HG02970 (cell line): Measurements from ENCODE around the gene B3GNT8.
A peak's percentile ranks its signal among the peaks of the same experiment; 100 is the strongest.
"Not testable (repeated sequence)": the region's sequence is repeated elsewhere in the genome, so short reads cannot be mapped to it uniquely, and the experiment has no call there.

Source experiments
- ATAC-seq: cut with Tn5 transposase; IDR thresholded peaks from one replicate; pipeline ENCODE4 v1.9.1; 2021; ENCODE audit warnings: mild to moderate bottlenecking, moderate library complexity, moderate number of reproducible peaks; ENCODE audit not compliant: unreplicated experiment, low FRiP score

The B3GNT8 gene

DNA sequence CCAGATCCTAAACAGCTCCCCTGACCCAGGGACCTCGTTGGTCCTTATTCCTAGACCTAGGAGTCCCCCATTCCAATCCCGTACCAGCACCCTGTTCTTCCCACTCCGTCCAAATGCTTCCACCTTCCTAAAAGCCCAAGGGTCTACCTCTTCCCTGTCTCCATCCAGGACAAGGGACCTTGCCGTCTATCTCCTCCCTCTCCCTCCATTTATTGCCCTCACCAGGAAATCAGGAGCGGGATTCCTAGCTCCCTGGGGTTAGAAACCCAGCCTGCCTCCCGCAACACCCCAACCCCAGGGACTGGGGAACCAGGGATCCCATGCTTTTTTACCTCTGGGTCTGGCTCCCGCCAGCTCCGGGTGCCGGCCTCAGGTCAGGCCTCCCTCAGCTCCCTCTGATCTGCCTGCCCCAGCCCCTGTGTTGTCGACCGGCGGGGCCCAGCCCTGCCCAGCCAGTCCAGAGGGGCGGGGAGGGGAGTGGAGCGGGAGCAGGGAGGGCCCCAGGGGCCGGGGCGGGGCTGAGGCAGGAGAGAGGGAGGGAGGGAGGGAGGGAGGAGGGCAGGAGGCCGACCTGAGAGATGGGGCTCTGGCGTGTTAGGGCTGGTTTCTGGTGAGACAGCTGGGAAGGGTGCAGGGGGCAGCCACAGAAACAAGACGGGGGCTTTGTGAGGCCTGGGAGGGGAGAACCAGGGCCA is at the start of gene B3GNT8:
Gene B3GNT8, minus strand, starts transcription at position 423 of the 695 bp plus-strand sequence. CDS start 596 bp downstream, outside the sequence.
- ATAC-seq = no peak

DNA sequence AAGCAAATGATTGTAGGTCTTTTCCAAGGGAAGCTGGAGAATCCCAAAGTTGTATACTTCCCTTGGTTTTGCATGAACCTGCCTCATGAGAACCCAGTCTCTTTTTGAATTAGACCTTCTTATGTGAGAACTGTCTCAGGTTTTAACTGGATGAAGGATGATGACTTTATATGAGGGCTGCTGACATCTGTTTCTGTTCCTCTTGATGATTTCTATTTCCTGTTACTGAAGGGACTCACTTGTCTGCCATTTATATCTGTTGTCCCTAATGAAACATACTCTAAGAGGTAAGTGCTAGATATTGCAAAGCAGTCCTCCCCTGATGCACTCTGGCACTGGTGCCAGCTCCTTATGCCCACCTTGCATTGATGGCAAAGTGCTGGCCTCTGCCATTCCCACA is 49.4 kb upstream of the B3GNT8 start:
- ATAC-seq = no peak

DNA sequence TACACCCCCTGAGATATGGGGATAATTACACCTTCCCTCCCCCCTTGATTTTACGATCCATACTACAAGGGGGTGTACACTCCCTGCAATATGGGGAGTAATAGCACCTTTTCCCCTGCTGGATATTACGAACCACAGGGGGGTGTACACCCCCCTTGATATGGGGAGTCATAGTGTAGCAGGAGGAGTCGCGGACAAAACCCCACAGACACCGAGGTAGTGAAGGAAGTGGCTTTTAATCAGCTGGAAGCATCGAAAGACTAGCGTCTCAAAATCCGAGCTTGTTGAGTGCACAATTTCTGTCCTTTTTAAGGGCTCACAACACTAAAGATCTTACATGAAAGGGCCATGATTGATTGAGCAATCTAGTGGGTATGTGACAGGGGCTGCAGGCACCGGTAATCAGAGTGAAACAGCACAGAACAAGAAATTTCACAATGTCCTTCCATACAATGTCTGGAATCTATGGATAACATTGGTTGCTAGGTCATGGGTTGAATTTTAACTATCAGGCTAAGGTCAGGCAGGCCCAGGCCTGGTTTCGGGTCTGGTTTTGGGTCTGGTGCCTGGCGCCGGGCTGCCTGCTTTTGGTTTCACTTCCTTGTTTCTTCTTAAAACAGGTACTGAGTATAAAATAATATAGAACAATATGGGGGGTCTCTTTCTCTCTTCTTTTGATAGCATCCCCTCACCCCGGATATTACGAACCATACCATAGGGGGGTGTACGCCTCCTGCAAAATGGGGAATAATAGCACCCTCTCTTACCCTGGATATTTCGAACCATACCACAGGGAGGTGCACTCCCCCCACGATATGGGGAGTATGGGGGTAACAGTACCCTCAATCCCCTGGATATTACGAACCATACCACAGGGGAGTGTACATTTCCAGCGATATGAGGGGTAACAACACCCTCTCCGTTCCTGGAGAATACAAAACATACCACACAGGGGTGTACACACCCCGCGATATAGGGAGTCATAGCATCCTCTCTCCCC is 36.4 kb upstream of the B3GNT8 start:
- not testable (repeated sequence) for ATAC-seq

DNA sequence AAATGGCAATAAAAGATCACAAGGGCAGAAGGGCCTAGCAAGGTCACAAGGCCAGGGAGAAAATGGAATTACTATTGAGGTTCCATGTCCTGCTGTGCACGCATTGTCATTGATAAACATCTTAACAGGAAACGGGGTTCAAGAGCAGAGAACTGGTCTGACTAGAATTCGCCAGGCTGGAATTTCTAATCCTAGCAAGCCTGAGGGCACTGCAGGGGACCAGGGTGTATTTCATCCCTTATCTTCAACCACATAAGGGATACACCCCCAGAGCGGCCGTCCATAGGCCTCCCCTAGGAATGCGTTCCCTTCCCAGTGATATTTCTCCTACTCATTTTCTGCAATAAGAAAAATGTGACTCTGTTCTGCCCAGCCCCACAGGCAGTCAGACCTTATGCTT is 35.3 kb upstream of the B3GNT8 start:
- no peak for ATAC-seq

DNA sequence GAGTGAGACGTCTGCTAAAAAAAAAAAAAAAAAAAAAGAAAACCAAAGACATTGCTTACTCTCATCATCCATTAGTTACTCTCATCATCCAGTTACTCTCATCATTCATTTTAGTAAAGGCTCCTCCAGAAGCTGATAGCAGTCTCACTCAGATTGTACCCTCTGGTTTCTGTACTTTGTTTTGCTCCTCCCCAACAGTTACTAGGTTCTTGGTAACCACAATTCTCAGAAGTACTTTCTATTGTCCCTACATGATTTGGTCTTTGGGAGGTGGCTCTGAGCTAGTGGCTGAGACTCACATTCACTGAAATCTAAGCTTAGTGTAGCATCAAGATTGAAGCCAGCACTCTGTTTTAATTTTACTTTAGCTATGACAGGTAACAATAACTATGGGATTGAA is 30.1 kb upstream of the B3GNT8 start:
- peak; percentile 71 for ATAC-seq

DNA sequence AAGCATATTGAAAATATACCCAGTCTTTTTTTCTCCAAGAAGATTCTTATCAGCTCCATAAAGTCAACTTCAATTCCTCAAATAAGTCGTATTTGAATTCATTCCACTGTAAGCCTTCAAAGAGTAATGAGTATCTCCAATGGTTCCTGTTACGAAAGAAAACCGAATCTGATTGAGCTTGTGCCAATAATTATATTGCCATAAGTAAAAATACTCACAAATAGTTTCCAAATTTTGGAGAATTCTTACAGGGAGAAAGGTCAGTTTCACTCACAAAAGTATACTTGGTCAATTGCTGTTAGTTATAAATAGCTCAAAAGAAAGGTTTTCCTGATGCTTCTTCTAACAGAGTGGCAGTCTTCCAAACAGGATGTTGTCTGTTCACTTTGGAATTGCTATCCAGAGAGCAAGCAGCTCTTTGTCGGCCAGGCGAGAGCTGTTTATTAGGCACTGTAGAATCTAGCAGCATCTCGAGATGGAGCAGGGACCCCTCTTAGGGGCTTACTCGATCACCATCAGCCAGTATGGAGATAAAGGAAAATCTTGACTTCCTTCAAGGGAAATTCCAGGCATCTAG is 29.3 kb upstream of the B3GNT8 start:
- ATAC-seq = no peak

- ATAC-seq = no peak
Measured at GRCh38 chr19:41455936-41456335, 28.8 kb upstream of the B3GNT8 start.

- no peak for ATAC-seq
Measured at GRCh38 chr19:41452584-41453275, 25.6 kb upstream of the B3GNT8 start.

GRCh38 chr19:41449865-41450178 is 22.6 kb upstream of the B3GNT8 start:
- no peak for ATAC-seq

DNA sequence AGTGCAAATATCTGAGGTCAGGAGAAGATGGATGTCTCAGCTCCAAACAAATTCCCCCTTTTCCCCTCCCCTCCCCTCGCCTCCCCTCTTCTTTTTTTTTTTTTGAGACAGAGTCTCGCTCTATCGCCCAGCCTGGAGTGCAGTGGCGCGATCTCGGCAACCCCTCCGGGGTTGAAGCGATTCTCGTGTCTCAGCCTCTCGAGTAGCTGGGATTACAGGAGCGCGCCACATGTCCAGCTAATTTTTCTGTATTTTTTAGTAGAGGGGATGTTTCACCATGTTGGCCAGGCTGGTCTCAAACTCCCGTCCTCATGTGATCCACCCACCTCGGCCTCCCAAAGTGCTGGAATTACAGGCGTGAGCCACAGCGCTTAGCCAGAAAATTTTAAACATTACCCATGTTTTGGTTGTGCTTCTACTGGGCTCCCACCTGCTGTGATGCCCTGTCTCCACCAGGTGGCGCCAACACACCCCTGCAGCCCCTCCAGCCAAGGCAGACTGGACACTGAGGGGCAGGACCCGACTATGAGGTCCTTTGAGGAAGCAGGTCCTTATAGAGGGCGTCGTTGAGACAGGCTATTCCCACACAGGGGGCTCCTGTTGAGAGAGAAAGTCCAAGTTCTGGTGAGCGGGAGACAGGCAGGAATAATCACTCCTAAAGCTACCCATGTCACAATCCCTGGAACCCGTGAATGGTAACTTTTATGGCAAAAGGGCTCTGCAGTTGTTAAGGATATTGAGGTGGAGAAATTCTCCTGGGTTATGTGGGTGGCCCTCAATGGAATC is 22.1 kb upstream of the B3GNT8 start:
- ATAC-seq = no peak

DNA sequence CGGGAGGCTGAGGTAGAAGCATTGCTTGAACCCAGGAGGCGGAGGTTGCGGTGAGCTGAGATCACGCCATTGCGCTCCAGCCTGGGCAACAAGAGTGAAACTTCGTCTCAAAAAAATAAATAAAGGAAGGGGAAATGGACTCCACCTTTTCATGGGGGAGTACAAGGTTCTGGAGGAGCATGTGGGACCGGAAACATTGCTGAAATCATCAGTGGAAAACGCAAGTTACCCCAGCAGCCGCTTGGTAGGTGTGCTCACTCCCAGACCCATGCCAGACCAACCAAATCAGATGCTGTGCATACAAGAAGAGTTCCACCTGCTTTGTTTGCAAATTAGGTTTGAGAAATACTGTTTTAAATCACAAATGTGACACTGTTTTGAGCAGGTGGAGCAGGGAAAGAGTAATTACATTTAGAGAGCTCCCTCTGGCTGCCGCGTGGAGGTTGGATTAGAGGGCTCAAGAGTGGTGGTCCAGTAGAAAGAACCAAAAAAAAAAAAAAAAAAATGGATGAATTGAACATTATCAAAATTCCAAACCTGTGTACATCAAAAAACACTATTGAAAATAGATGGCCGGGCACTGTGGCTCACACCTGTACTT is 20.7 kb upstream of the B3GNT8 start:
- ATAC-seq = no peak

GRCh38 chr19:41445575-41445974 is 18.4 kb upstream of the B3GNT8 start:
- no peak for ATAC-seq

DNA sequence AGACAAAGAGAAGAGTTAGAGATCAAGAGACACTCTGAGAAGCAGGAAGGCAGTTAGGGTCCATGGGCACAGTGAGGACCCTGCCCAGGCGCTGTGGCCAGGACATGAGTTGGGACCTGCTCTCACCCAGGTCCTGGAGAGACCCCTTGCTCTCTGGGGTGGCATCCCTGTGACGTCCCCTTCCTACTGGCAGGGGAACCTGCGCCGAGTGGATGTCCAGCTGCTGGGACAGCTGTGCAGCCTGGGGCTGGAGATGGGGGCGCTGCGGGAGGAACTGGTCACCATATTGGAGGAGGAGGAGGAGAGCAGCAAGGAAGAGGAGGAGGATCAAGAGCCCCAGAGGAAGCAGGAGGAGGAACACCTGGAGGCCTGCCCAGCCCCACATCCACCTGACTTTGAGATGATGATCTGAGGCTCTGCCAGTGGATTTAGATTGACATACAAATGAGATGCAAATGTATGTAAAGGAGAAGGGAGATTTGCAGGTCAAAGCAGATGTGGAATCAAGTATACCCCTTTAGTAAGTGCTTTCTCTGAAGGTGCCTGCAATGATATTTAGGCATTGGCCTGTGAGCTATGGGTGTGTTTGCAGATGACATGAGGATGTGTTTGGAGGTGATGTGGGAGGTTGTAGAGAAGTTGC is 16.8 kb upstream of the B3GNT8 start:
- ATAC-seq = no peak

- ATAC-seq = no peak
Measured at GRCh38 chr19:41442473-41443355, 15.5 kb upstream of the B3GNT8 start, which contains the start of gene ERICH4. TSS of gene ERICH4 (plus strand) at chr19:41443156. CDS start at chr19:41443170, 14 bp downstream.

- no peak for ATAC-seq
Measured at GRCh38 chr19:41441321-41441945, 14.3 kb upstream of the B3GNT8 start.

GRCh38 chr19:41439441-41440222 is 12.5 kb upstream of the B3GNT8 start, which contains the start of gene DMAC2:
TSS of gene DMAC2 (minus strand) at chr19:41439912. CDS start at chr19:41439899, 13 bp downstream.
- peak; percentile 76 for ATAC-seq
